Endothelial cell of umbilical vein (primary cell): ENCODE results near the gene RABL6. TPM values are rescaled to one million over a fixed set of nuclear protein-coding genes. Genes with fewer than 3 reads are reported as not detected.

ENCODE experiments used
- BruUV-seq: library from RNA; stranded (reverse); fragments of 400-500 nt; replicated peaks from 2 replicates; lab custom pipeline; 2021; lab: Mats Ljungman, UMichigan
- CTCF ChIA-PET: fragments of 300-600, 350-600 bp; sonication (Branson Sonifier 250); formaldehyde crosslinking; loops from one replicate; lab custom pipeline; 2021; ENCODE audit warnings: antibody characterized with exemption, inconsistent platforms; lab: Charles Lee
- POLR2A ChIA-PET: fragments of 300-600, 350-600 bp; sonication (Branson Sonifier 250); formaldehyde crosslinking; loops from one replicate; lab custom pipeline; 2021; ENCODE audit warnings: antibody characterized with exemption, inconsistent platforms; lab: Charles Lee
- DNase-seq: peaks from one replicate; pipeline ENCODE4 v3.0.0-alpha.2; 2011; ENCODE audit warnings: low read depth, low spot score
- FAIRE-seq: peaks from 2 replicates; lab custom pipeline; 2011; peaks lifted over from hg19 to GRCh38; lab: Jason Lieb, UNC
- H2AFZ ChIP-seq: 2 replicates; pipeline ENCODE4 v1.6.0; 2012; ENCODE audit warnings: low read depth, low read length, control low read depth, inconsistent platforms
- H3K27ac ChIP-seq: 2 replicates; pipeline ENCODE4 v1.5.1; 2011; ENCODE audit warnings: low read depth, mild to moderate bottlenecking, control low read depth, low read length, moderate library complexity; ENCODE audit not compliant: insufficient read depth
- H3K27me3 ChIP-seq, 2 experiments: 2 replicates each; pipeline versions ENCODE4 v1.6.0 to v1.6.1; 2011; ENCODE audit warnings: low read length in 2 of 2, mixed read lengths in 1 of 2; ENCODE audit not compliant: control insufficient read depth in 2 of 2, insufficient read depth in 2 of 2
- H3K36me3 ChIP-seq, 2 experiments: 2 replicates in 1 of 2; 3 replicates in 1 of 2; pipeline ENCODE4 v1.5.1; 2011; ENCODE audit warnings: low read length in 2 of 2, mild to moderate bottlenecking in 1 of 2, moderate library complexity in 1 of 2; ENCODE audit not compliant: control insufficient read depth in 2 of 2, insufficient read depth in 2 of 2; ENCODE audit errors: extremely low read depth in 1 of 2
- H3K4me1 ChIP-seq: 3 replicates; pipeline ENCODE4 v1.5.1; 2011; ENCODE audit warnings: mild to moderate bottlenecking, low read length; ENCODE audit not compliant: control insufficient read depth, insufficient read depth; ENCODE audit errors: extremely low read depth
- H3K4me2 ChIP-seq: 2 replicates; pipeline ENCODE4 v1.6.1; 2011; ENCODE audit warnings: low read length, control low read depth, mixed read lengths; ENCODE audit not compliant: insufficient read depth
- H3K4me3 ChIP-seq, 3 experiments: fragments of 200-600 bp in 1 of 3; sonication (generic), shearing (Covaris generic) in 1 of 3; replicated peaks in 1 of 3; 2 replicates each; pipeline ENCODE4 v1.5.1; 2011 to 2016; ENCODE audit warnings: control low read depth in 3 of 3, low read length in 3 of 3, mild to moderate bottlenecking in 2 of 3, inconsistent platforms in 1 of 3, low read depth in 1 of 3, moderate library complexity in 1 of 3; ENCODE audit not compliant: insufficient read depth in 1 of 3
- H3K79me2 ChIP-seq: 2 replicates; pipeline ENCODE4 v1.6.0; 2012; ENCODE audit warnings: low read length, inconsistent platforms; ENCODE audit not compliant: control insufficient read depth, insufficient read depth
- H3K9ac ChIP-seq: replicated peaks from 2 replicates; pipeline ENCODE3; 2011; ENCODE audit warnings: low read length, control low read depth; ENCODE audit not compliant: insufficient read depth; ENCODE audit errors: extremely low read depth
- H3K9me1 ChIP-seq: replicated peaks from 3 replicates; pipeline ENCODE4 v1.6.0; 2011; ENCODE audit warnings: mild to moderate bottlenecking, low read length; ENCODE audit not compliant: control insufficient read depth, insufficient read depth; ENCODE audit errors: extremely low read depth
- H3K9me3 ChIP-seq: replicated peaks from 2 replicates; pipeline ENCODE4 v1.5.1; 2012; ENCODE audit warnings: low read length, inconsistent platforms; ENCODE audit not compliant: control insufficient read depth, insufficient read depth
- H4K20me1 ChIP-seq: replicated peaks from 2 replicates; pipeline ENCODE3; 2011; ENCODE audit warnings: mild to moderate bottlenecking, low read length; ENCODE audit not compliant: control insufficient read depth, insufficient read depth; ENCODE audit errors: extremely low read depth
- EZH2 ChIP-seq: IDR thresholded peaks from 2 replicates; pipeline ENCODE4 v1.6.1; 2012; ENCODE audit warnings: borderline replicate concordance, low read depth, mild to moderate bottlenecking, moderate library complexity, low read length, inconsistent platforms; ENCODE audit not compliant: severe bottlenecking
- FOS ChIP-seq: IDR thresholded peaks from 2 replicates; pipeline ENCODE4 v1.6.1; 2011; ENCODE audit warnings: mild to moderate bottlenecking, low read length, moderate library complexity, borderline replicate concordance; ENCODE audit not compliant: insufficient read depth
- GATA2 ChIP-seq: IDR thresholded peaks from 2 replicates; pipeline ENCODE4 v1.7.0; 2011; ENCODE audit warnings: low read depth, mild to moderate bottlenecking, moderate library complexity, mixed read lengths, low read length; ENCODE audit not compliant: insufficient read length, insufficient read depth
- JUN ChIP-seq: IDR thresholded peaks from 2 replicates; pipeline ENCODE4 v1.6.1; 2011; ENCODE audit warnings: borderline replicate concordance, low read depth; ENCODE audit not compliant: insufficient read length, insufficient read depth
- MAX ChIP-seq: IDR thresholded peaks from 2 replicates; pipeline ENCODE4 v1.6.1; 2011; ENCODE audit not compliant: insufficient read depth, insufficient read length
- MYC ChIP-seq: IDR thresholded peaks from one replicate; pipeline ENCODE4 v1.6.1; 2011; ENCODE audit warnings: mild to moderate bottlenecking, low read depth, low read length
- POLR2A ChIP-seq: IDR thresholded peaks from 2 replicates; pipeline ENCODE4 v1.6.1; 2012; ENCODE audit warnings: low read depth, mild to moderate bottlenecking, control low read depth, low read length
- POLR2AphosphoS5 ChIP-seq: IDR thresholded peaks from 2 replicates; pipeline ENCODE4 v1.6.1; 2012; ENCODE audit warnings: low read depth, mild to moderate bottlenecking, control low read depth, low read length, moderate library complexity; ENCODE audit not compliant: insufficient read depth
- dilution Hi-C: fragments of 300-500 bp; cut with MboI; formaldehyde crosslinking; loops from one replicate; pipeline ENCODE4 v1.15.0; 2019; ENCODE audit warnings: low sequenced_read_pairs; ENCODE audit not compliant: extremely low pct_ligation_motif_present
- intact Hi-C: fragments of 100-400 bp; cut with micrococcal nuclease; formaldehyde crosslinking; loops from one replicate; pipeline ENCODE4 v1.10.0; 2022
- polyA plus RNA-seq, 4 experiments: library from polyadenylated mRNA; depleted of rRNA in 3 of 4; stranded (reverse) in 3 of 4; unstranded in 1 of 4; fragments of >200 nt; gene quantifications; 2 replicates each; pipeline versions ENCODE4 v1.2.1 to v1.2.3, GENCODE V29; 2011 to 2012; ENCODE audit warnings: missing spikeins in 1 of 4
- total RNA-seq: library from RNA; stranded (reverse); gene quantifications from 2 replicates; pipeline ENCODE4 v1.2.3, GENCODE V29; 2021
- TF ChIP-seq, protein P1 (sequence below), 2 donors: IDR thresholded peaks; 1 replicate in 1 of 2; 2 replicates in 1 of 2; pipeline ENCODE4 v1.5.1; 2011; ENCODE audit warnings: low read length in 2 of 2, mild to moderate bottlenecking in 2 of 2, moderate library complexity in 2 of 2, control low read depth in 1 of 2, inconsistent platforms in 1 of 2, low read depth in 1 of 2; ENCODE audit not compliant: insufficient read depth in 1 of 2; ENCODE audit errors: extremely low read depth in 1 of 2

Gene RABL6
- total and polyA plus RNA-seq, 2 donors (not counting 3 experiments of a cell fraction or from before 2014, with no cell fraction given): 60.8 to 112 TPM

GRCh38 chr9:136803551-136804508 is 3.9 kb upstream of the RABL6 start:
- dilution Hi-C loops: loop anchor here (25.0 kb wide), 1 partner anchor 133 kb away; the partner anchor contains the start of genes C8G and FBXW5
- TF ChIP-seq POLR2AphosphoS5 (no peak), MYC (no peak)
- H3K4me1 ChIP-seq: peaks cover 7% of the 10 kb centered on the region

DNA sequence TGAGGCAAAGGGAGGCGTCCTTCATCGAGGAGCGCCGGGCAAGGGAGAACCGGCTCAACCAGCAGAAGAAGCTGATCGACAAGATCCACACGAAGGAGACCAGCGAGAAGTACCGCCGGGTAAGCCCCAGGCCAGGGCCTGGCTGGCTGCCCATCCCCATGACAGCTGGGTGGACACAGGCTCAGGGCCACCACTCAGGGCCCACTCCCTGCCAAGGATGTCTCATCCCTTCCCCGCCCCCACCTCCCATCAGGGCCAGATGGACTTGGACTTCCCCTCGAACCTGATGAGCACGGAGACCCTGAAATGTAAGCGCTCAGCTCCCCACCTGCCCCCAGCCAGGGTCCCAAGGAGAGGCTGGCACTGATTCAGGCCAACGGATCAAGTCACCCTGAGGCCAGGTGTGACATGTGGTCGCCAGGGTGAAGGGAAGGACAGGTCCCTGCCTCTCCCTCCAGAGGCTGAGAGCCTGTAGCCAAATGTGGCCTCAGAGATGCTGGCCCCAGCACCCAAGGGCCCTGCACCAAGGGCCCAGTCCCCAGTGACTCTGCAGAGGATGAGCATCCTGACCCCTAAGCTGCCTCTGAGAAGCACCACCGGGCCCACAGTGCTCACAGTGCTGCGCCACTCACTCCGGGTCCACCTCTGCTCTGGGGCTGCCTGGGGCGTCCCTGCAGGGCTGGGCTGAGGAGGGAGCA is 3.1 kb upstream of the RABL6 start:
- no peak overlapping the region for H3K9ac ChIP-seq
- H3K27me3 ChIP-seq: peaks cover 11% of the 10 kb centered on the region in 2 experiments
- ChIA-PET CTCF (no interaction called here), POLR2A (no interaction called here)
- intact Hi-C loops (loop anchor here (5.0 kb wide), 1 partner anchor 38 kb away; the partner anchor contains the start of gene AJM1), dilution Hi-C loops (loop anchor here (25.0 kb wide), 1 partner anchor 133 kb away; the partner anchor contains the start of genes C8G and FBXW5)
- no peak overlapping the region for H3K4me3 ChIP-seq
- no peaks in the 10 kb centered on the region for H3K9me1 ChIP-seq
- no peak overlapping the region for H3K27ac ChIP-seq
- no peaks in the 10 kb centered on the region for H3K9me3 ChIP-seq
- H4K20me1 ChIP-seq: no peaks in the 10 kb centered on the region
- H2AFZ ChIP-seq: no peak overlapping the region
- FAIRE-seq (no peak), DNase-seq (no peak)
- peaks cover 18% of the 10 kb centered on the region for H3K79me2 ChIP-seq
- no peaks in the 10 kb centered on the region for H3K36me3 ChIP-seq
- TF ChIP-seq JUN: no peak
- no peak for TF ChIP-seq POLR2A
- TF ChIP-seq, protein P1, sequence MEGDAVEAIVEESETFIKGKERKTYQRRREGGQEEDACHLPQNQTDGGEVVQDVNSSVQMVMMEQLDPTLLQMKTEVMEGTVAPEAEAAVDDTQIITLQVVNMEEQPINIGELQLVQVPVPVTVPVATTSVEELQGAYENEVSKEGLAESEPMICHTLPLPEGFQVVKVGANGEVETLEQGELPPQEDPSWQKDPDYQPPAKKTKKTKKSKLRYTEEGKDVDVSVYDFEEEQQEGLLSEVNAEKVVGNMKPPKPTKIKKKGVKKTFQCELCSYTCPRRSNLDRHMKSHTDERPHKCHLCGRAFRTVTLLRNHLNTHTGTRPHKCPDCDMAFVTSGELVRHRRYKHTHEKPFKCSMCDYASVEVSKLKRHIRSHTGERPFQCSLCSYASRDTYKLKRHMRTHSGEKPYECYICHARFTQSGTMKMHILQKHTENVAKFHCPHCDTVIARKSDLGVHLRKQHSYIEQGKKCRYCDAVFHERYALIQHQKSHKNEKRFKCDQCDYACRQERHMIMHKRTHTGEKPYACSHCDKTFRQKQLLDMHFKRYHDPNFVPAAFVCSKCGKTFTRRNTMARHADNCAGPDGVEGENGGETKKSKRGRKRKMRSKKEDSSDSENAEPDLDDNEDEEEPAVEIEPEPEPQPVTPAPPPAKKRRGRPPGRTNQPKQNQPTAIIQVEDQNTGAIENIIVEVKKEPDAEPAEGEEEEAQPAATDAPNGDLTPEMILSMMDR (IDR thresholded peaks at IDR 0.05; ENCODE audit: extremely low read depth in 1 of 2, insufficient read depth in 1 of 2, low read depth in 1 of 2, low read length in 2 of 2): no peak
- TF ChIP-seq POLR2AphosphoS5: no peak
- no peak for TF ChIP-seq FOS
- no peak for TF ChIP-seq MAX
- TF ChIP-seq GATA2: no peak
- TF ChIP-seq EZH2: no peak
- no peak for TF ChIP-seq MYC
- BruUV-seq: no TSS peak
- peaks cover 13% of the 10 kb centered on the region for H3K4me1 ChIP-seq
- H3K4me2 ChIP-seq: no peak overlapping the region

More at GRCh38 chr9:136803551-136804508, 3.9 kb upstream of the RABL6 start:
- FAIRE-seq: no peak
- CTCF ChIA-PET: no interaction called here
- Histone ChIP-seq H4K20me1 (no peaks in the 10 kb centered on the region), H3K27me3 (peaks cover 18 to 19% of the 10 kb centered on the region in 2 experiments), H3K4me3 (no peak overlapping the region), H3K4me2 (no peak overlapping the region), H3K9me3 (no peaks in the 10 kb centered on the region), H3K27ac (no peak overlapping the region), H3K36me3 (no peaks in the 10 kb centered on the region), H2AFZ (no peak overlapping the region), H3K9me1 (no peaks in the 10 kb centered on the region), H3K9ac (no peak overlapping the region), H3K79me2 (peaks cover 10% of the 10 kb centered on the region)
- intact Hi-C loops: no loop called here
- POLR2A ChIA-PET: no interaction called here
- BruUV-seq: no TSS peak
- no peak for DNase-seq
